Thyroid gland (tissue), 4 donors: Measurements from ENCODE around the gene CDH19.

ENCODE experiments used
- POLR2A ChIP-seq, 2 donors: fragments of 450-650 bp; IDR thresholded peaks; one replicate each; pipeline ENCODE4 v1.6.1; 2017; ENCODE audit warnings: antibody characterized with exemption in 2 of 2, mild to moderate bottlenecking in 2 of 2, moderate library complexity in 1 of 2
- TF ChIP-seq, protein P1 (sequence below), 6 experiments: fragments of 200-600 bp in 3 of 6; fragments of 450-650 bp in 3 of 6; sonication (generic) in 3 of 6; IDR thresholded peaks; one replicate each; pipeline ENCODE4 v1.5.1; 2016 to 2019; ENCODE audit warnings: antibody characterized with exemption in 6 of 6, mild to moderate bottlenecking in 2 of 6, inconsistent platforms in 1 of 6, moderate library complexity in 1 of 6

DNA sequence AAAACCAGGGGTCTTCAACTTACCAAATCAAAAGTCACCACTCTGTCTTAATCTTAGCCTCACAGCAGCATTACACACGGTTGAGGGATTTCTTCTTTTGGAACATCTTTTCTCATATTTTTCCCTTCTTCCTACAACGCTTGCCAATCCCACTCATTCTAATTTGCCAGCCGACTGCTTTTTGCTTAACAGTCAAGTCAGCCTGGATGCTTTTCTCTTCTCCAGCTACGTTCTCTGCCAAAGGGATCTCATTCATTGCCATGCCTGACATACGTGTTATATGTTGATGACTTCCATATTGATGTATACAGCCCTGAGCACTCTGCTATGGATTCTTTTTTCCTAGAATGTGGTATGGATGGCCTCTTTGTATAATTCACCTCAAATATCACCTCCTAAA is 37.3 kb downstream of the CDH19 start:
- TF ChIP-seq, protein P1, sequence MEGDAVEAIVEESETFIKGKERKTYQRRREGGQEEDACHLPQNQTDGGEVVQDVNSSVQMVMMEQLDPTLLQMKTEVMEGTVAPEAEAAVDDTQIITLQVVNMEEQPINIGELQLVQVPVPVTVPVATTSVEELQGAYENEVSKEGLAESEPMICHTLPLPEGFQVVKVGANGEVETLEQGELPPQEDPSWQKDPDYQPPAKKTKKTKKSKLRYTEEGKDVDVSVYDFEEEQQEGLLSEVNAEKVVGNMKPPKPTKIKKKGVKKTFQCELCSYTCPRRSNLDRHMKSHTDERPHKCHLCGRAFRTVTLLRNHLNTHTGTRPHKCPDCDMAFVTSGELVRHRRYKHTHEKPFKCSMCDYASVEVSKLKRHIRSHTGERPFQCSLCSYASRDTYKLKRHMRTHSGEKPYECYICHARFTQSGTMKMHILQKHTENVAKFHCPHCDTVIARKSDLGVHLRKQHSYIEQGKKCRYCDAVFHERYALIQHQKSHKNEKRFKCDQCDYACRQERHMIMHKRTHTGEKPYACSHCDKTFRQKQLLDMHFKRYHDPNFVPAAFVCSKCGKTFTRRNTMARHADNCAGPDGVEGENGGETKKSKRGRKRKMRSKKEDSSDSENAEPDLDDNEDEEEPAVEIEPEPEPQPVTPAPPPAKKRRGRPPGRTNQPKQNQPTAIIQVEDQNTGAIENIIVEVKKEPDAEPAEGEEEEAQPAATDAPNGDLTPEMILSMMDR (IDR thresholded peaks at IDR 0.05): no peak
- TF ChIP-seq POLR2A (IDR thresholded peaks at IDR 0.05): no peak
